ENCODE data around the gene FOXP1. TPM values are rescaled to one million over a fixed set of nuclear protein-coding genes. Genes with fewer than 3 reads are reported as not detected.

FOXP1 gene
- total and polyA plus RNA-seq, 2 of the 13 experiments (the other 11 are each of a cell fraction or from before 2014, with no cell fraction given), result 40.4 to 59.0 TPM

DNA sequence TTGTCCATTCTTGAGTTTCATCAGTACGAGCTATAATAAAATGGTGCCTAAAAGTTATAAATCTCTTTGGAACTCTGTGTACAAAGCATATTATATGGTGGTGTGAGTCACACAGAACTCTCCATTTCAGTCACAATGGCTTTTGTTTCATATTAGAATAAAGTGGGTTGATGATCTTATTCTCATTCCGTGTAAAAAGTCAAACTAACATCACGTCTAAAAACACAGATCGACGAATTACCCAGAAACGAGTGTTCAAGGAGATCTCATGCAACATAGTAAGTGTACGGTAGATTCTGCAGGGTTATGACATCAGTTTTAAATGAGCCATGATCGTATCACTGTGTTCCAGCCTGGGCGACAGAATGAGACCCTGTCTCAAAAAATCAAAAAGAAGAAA is 122.4 kb downstream of the FOXP1 start:
- ATAC-seq (no peak), FAIRE-seq (no peak), DNase-seq (ENCODE audit: low spot score) (no peak)
- Histone ChIP-seq H4K20me1 (ENCODE audit: insufficient read depth, low read length) (peaks cover 7% of the 10 kb centered on the region), H3K27ac (ENCODE audit: extremely low read length, insufficient read depth, low read length) (no peak overlapping the region), H3K79me2 (ENCODE audit: insufficient read depth, low read length) (peaks cover 25% of the 10 kb centered on the region), H2AFZ (ENCODE audit: low read length) (no peak overlapping the region), H3K9me3 (ENCODE audit: low read length) (no peaks in the 10 kb centered on the region), H3K4me1 (ENCODE audit: insufficient read depth, low read length) (peaks cover 7% of the 10 kb centered on the region), H3K4me2 (ENCODE audit: low read depth, low read length) (no peak overlapping the region), H3K9ac (ENCODE audit: insufficient read depth, low read depth, low read length) (no peak overlapping the region), H3K4me3 (replicated peaks in 1 of 3; ENCODE audit: insufficient read depth in 1 of 3, low read depth in 2 of 3, low read length in 3 of 3) (no peak overlapping the region), H3K27me3 (ENCODE audit: control insufficient read depth in 1 of 2, insufficient read depth in 2 of 2, low read length in 2 of 2) (no peaks in the 10 kb centered on the region), H3K36me3 (replicated peaks in 1 of 2; ENCODE audit: control insufficient read depth in 1 of 2, insufficient read depth in 2 of 2, low read length in 2 of 2) (no peaks in the 10 kb centered on the region; a peak in 1 of 5 replicates)
- over 99% methylated on average over 9 of the region's 9 CpGs for whole genome bisulfite sequencing (ENCODE audit: low lambda C conversion rate)
- ChIA-PET CTCF (ENCODE audit: low intra/inter-chr PET ratio, low total read pairs) (no interaction called here), POLR2A (no interaction called here)
- TF ChIP-seq ZNF484 (CRISPR knock-in tag; IDR thresholded peaks at IDR 0.05; ENCODE audit: borderline replicate concordance, low read depth) (no peak), PRMT3 (CRISPR knock-in tag; IDR thresholded peaks at IDR 0.05; ENCODE audit: borderline replicate concordance, low read depth) (no peak), ZSCAN31 (CRISPR knock-in tag; IDR thresholded peaks at IDR 0.05; ENCODE audit: low read depth) (no peak), RBAK (CRISPR knock-in tag; IDR thresholded peaks at IDR 0.05) (no peak), ZBTB1 (CRISPR knock-in tag; IDR thresholded peaks at IDR 0.05; ENCODE audit: borderline replicate concordance) (no peak), TCF7L2 (IDR thresholded peaks at IDR 0.05; ENCODE audit: low read depth, low read length) (no peak), CBX1 (IDR thresholded peaks at IDR 0.05; ENCODE audit: low read depth) (no peak), ZNF431 (CRISPR knock-in tag; IDR thresholded peaks at IDR 0.05; ENCODE audit: borderline replicate concordance, low read depth) (no peak), EZH2 (conservative IDR thresholded peaks at IDR 0.05; ENCODE audit: low read depth, low read length) (no peak)
- TF ChIP-seq, protein P1, sequence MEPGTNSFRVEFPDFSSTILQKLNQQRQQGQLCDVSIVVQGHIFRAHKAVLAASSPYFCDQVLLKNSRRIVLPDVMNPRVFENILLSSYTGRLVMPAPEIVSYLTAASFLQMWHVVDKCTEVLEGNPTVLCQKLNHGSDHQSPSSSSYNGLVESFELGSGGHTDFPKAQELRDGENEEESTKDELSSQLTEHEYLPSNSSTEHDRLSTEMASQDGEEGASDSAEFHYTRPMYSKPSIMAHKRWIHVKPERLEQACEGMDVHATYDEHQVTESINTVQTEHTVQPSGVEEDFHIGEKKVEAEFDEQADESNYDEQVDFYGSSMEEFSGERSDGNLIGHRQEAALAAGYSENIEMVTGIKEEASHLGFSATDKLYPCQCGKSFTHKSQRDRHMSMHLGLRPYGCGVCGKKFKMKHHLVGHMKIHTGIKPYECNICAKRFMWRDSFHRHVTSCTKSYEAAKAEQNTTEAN (CRISPR knock-in tag; conservative IDR thresholded peaks at IDR 0.05), result no peak
- TF ChIP-seq, protein P2, sequence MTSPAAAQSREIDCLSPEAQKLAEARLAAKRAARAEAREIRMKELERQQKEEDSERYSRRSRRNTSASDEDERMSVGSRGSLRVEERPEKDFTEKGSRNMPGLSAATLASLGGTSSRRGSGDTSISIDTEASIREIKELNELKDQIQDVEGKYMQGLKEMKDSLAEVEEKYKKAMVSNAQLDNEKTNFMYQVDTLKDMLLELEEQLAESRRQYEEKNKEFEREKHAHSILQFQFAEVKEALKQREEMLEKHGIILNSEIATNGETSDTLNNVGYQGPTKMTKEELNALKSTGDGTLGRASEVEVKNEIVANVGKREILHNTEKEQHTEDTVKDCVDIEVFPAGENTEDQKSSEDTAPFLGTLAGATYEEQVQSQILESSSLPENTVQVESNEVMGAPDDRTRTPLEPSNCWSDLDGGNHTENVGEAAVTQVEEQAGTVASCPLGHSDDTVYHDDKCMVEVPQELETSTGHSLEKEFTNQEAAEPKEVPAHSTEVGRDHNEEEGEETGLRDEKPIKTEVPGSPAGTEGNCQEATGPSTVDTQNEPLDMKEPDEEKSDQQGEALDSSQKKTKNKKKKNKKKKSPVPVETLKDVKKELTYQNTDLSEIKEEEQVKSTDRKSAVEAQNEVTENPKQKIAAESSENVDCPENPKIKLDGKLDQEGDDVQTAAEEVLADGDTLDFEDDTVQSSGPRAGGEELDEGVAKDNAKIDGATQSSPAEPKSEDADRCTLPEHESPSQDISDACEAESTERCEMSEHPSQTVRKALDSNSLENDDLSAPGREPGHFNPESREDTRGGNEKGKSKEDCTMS (CRISPR knock-in tag; conservative IDR thresholded peaks at IDR 0.05), result no peak
- TF ChIP-seq, protein P3, sequence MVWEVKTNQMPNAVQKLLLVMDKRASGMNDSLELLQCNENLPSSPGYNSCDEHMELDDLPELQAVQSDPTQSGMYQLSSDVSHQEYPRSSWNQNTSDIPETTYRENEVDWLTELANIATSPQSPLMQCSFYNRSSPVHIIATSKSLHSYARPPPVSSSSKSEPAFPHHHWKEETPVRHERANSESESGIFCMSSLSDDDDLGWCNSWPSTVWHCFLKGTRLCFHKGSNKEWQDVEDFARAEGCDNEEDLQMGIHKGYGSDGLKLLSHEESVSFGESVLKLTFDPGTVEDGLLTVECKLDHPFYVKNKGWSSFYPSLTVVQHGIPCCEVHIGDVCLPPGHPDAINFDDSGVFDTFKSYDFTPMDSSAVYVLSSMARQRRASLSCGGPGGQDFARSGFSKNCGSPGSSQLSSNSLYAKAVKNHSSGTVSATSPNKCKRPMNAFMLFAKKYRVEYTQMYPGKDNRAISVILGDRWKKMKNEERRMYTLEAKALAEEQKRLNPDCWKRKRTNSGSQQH (CRISPR knock-in tag; IDR thresholded peaks at IDR 0.05; ENCODE audit: low read depth), result no peak
- TF ChIP-seq, protein P4, sequence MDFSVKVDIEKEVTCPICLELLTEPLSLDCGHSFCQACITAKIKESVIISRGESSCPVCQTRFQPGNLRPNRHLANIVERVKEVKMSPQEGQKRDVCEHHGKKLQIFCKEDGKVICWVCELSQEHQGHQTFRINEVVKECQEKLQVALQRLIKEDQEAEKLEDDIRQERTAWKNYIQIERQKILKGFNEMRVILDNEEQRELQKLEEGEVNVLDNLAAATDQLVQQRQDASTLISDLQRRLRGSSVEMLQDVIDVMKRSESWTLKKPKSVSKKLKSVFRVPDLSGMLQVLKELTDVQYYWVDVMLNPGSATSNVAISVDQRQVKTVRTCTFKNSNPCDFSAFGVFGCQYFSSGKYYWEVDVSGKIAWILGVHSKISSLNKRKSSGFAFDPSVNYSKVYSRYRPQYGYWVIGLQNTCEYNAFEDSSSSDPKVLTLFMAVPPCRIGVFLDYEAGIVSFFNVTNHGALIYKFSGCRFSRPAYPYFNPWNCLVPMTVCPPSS (IDR thresholded peaks at IDR 0.05), result no peak
- BruUV-seq (replicated peaks), result no TSS peak
- intact Hi-C loops (cut with micrococcal nuclease; ENCODE audit: unreplicated experiment), result no loop called here
- in situ Hi-C loops (cut with HindIII; ENCODE audit: extremely low pct_ligation_motif_present, low pct_unique_long_range_greater_than_20kb), result no loop called here
